GM12878 (cell line): Measurements from ENCODE around the gene ZDHHC5. TPM values are rescaled to one million over a fixed set of nuclear protein-coding genes. Genes with fewer than 3 reads are reported as not detected.

Experiments used
- ATAC-seq: fragments of 200-7000 bp; cut with Tn5 transposase; 3 replicates; pipeline ENCODE4 v1.9.1; 2020; ENCODE audit warnings: mild to moderate bottlenecking, moderate library complexity
- BruUV-seq: library from RNA; stranded (reverse); fragments of 400-500 nt; replicated peaks from 2 replicates; lab custom pipeline; 2021; lab: Mats Ljungman, UMichigan
- CTCF ChIA-PET: fragments of 300-600 bp; sonication (Branson Sonifier 250); formaldehyde crosslinking; extraction: SDS; loops from one replicate; lab custom pipeline; 2021; ENCODE audit warnings: inconsistent platforms; lab: Yijun Ruan, JAX
- POLR2A ChIA-PET: fragments of 350-600 bp; formaldehyde crosslinking; extraction: SDS; loops from one replicate; lab custom pipeline; 2021; ENCODE audit warnings: inconsistent platforms; lab: Charles Lee
- RAD21 ChIA-PET: fragments of 300-600 bp; sonication (Branson Sonifier 250); formaldehyde crosslinking; loops from one replicate; lab custom pipeline; 2023; ENCODE audit warnings: antibody characterized with exemption; ENCODE audit not compliant: unreplicated experiment; lab: Charles Lee
- SMC1A ChIA-PET: fragments of 300-600 bp; sonication (Branson Sonifier 250); formaldehyde crosslinking; loops from one replicate; lab custom pipeline; 2023; ENCODE audit not compliant: unreplicated experiment, uncharacterized antibody; lab: Charles Lee
- DNase-seq: peaks from one replicate; pipeline ENCODE4 v3.0.0-alpha.2; 2011; ENCODE audit warnings: low read depth, low spot score
- FAIRE-seq: peaks from 3 replicates; lab custom pipeline; 2011; peaks lifted over from hg19 to GRCh38; lab: Jason Lieb, UNC
- H2AFZ ChIP-seq: 2 replicates; pipeline ENCODE4 v1.6.0; 2011; ENCODE audit warnings: low read depth, low read length, control low read depth; ENCODE audit not compliant: control insufficient read depth
- H3K27ac ChIP-seq: 2 replicates; pipeline ENCODE4 v1.5.1; 2011; ENCODE audit warnings: control low read depth; ENCODE audit not compliant: control insufficient read depth, insufficient read depth
- H3K27me3 ChIP-seq, 2 experiments: replicated peaks in 1 of 2; 2 replicates each; pipeline versions ENCODE4 v1.6.0 to v1.6.1; 2011; ENCODE audit warnings: low read length in 1 of 2; ENCODE audit not compliant: control insufficient read depth in 2 of 2, insufficient read depth in 2 of 2
- H3K36me3 ChIP-seq, 2 experiments: 2 replicates each; pipeline ENCODE4 v1.5.1; 2011; ENCODE audit warnings: low read length in 1 of 2; ENCODE audit not compliant: control insufficient read depth in 2 of 2, insufficient read depth in 2 of 2
- H3K4me1 ChIP-seq: 2 replicates; pipeline ENCODE4 v1.6.1; 2011; ENCODE audit warnings: mild to moderate bottlenecking, low read length, moderate library complexity, mixed read lengths; ENCODE audit not compliant: control insufficient read depth, insufficient read depth
- H3K4me2 ChIP-seq: 2 replicates; pipeline ENCODE4 v1.6.0; 2011; ENCODE audit warnings: control low read depth; ENCODE audit not compliant: control insufficient read depth, insufficient read depth
- H3K4me3 ChIP-seq: fragments of 200-600 bp; sonication (generic); 2 replicates; pipeline ENCODE4 v1.5.1; 2016
- H3K79me2 ChIP-seq: 2 replicates; pipeline ENCODE4 v1.6.0; 2011; ENCODE audit warnings: low read length; ENCODE audit not compliant: control insufficient read depth, insufficient read depth
- H3K9ac ChIP-seq: 2 replicates; pipeline ENCODE4 v1.8.0; 2011; ENCODE audit warnings: low read length, control low read depth, mixed read lengths; ENCODE audit not compliant: control insufficient read depth, insufficient read depth
- H3K9me3 ChIP-seq: replicated peaks from 3 replicates; pipeline ENCODE4 v1.5.1; 2011; ENCODE audit warnings: mild to moderate bottlenecking, low read length; ENCODE audit not compliant: control insufficient read depth, insufficient read depth
- H4K20me1 ChIP-seq: 2 replicates; pipeline ENCODE4 v1.6.0; 2011; ENCODE audit not compliant: control insufficient read depth, insufficient read depth
- ATF3 ChIP-seq: IDR thresholded peaks from 2 replicates; pipeline ENCODE4 v1.6.1; 2011; ENCODE audit warnings: low read depth, mild to moderate bottlenecking, low read length, moderate library complexity, borderline replicate concordance; ENCODE audit errors: extremely low read depth
- CBX3 ChIP-seq: fragments of 200-600 bp; sonication (generic); IDR thresholded peaks from 2 replicates; pipeline ENCODE4 v1.6.1; 2016; ENCODE audit warnings: low read depth, borderline replicate concordance
- CEBPB ChIP-seq, 2 experiments: fragments of 150-350 bp in 1 of 2; IDR thresholded peaks; 2 replicates each; pipeline ENCODE4 v1.6.1; 2012 to 2014; ENCODE audit warnings: low read depth in 2 of 2, low read length in 2 of 2, borderline replicate concordance in 1 of 2, inconsistent platforms in 1 of 2
- CHD2 ChIP-seq: IDR thresholded peaks from 2 replicates; pipeline ENCODE4 v1.6.1; 2011; ENCODE audit warnings: low read depth, low read length, improper control_type of control experiment, borderline replicate concordance
- GABPA ChIP-seq: IDR thresholded peaks from 2 replicates; pipeline ENCODE4 v1.6.1; 2014; ENCODE audit warnings: antibody characterized with exemption, low read depth, mild to moderate bottlenecking, inconsistent platforms
- HDGF ChIP-seq: fragments of 450-650 bp; IDR thresholded peaks from 2 replicates; pipeline ENCODE4 v1.6.1; 2016; ENCODE audit warnings: antibody characterized with exemption
- JUND ChIP-seq: IDR thresholded peaks from 2 replicates; pipeline ENCODE4 v1.6.1; 2012; ENCODE audit warnings: low read depth, mild to moderate bottlenecking, low read length, improper control_type of control experiment, moderate library complexity
- KLF5 ChIP-seq: fragments of 450-650 bp; IDR thresholded peaks from 2 replicates; pipeline ENCODE4 v1.6.1; 2014; ENCODE audit warnings: mild to moderate bottlenecking; ENCODE audit not compliant: partially characterized antibody
- MLLT1 ChIP-seq: fragments of 450-650 bp; IDR thresholded peaks from 2 replicates; pipeline ENCODE4 v1.6.1; 2016; ENCODE audit warnings: mild to moderate bottlenecking
- MTA2 ChIP-seq: fragments of 450-650 bp; IDR thresholded peaks from 2 replicates; pipeline ENCODE4 v1.6.1; 2016; ENCODE audit warnings: low read depth, mild to moderate bottlenecking, moderate library complexity
- NFIC ChIP-seq: IDR thresholded peaks from 2 replicates; pipeline ENCODE4 v1.6.1; 2012; ENCODE audit warnings: low read depth, mild to moderate bottlenecking, inconsistent platforms, low read length, moderate library complexity
- NFYB ChIP-seq: IDR thresholded peaks from 2 replicates; pipeline ENCODE4 v1.6.1; 2011; ENCODE audit warnings: low read depth, mild to moderate bottlenecking, low read length, improper control_type of control experiment, moderate library complexity; ENCODE audit not compliant: insufficient read depth
- POLR2A ChIP-seq: IDR thresholded peaks from 2 replicates; pipeline ENCODE4 v1.6.1; 2011; ENCODE audit warnings: low read depth, mild to moderate bottlenecking, low read length
- SIN3A ChIP-seq: IDR thresholded peaks from 2 replicates; pipeline ENCODE4 v1.6.1; 2012; ENCODE audit warnings: low read depth, low read length, improper control_type of control experiment
- STAT1 ChIP-seq: fragments of 450-650 bp; conservative IDR thresholded peaks from 2 replicates; pipeline ENCODE4 v1.6.1; 2014; ENCODE audit warnings: antibody characterized with exemption, mild to moderate bottlenecking
- YBX1 ChIP-seq: fragments of 450-650 bp; IDR thresholded peaks from 2 replicates; pipeline ENCODE4 v1.6.1; 2016; ENCODE audit warnings: antibody characterized with exemption
- ZNF687 ChIP-seq: fragments of 450-650 bp; IDR thresholded peaks from 2 replicates; pipeline ENCODE4 v1.6.1; 2017; ENCODE audit warnings: mild to moderate bottlenecking, moderate library complexity
- WGBS: methylation state at CpG from one replicate; pipeline ENCODE4 v1.1.6; 2016; ENCODE audit warnings: low lambda C conversion rate; ENCODE audit not compliant: insufficient replicate concordance, insufficient coverage; ENCODE audit errors: missing lambda C conversion rate; 5-methylcytosine and 5-hydroxymethylcytosine counted together
- in situ Hi-C: fragments of 300-500 bp; cut with MboI; formaldehyde crosslinking; loops from 9 replicates; pipeline ENCODE4 v1.14.3; 2018; ENCODE audit warnings: mixed read lengths
- intact Hi-C: fragments of 100-400 bp; cut with micrococcal nuclease; formaldehyde crosslinking; loops from one replicate; pipeline ENCODE4 v1.14.2; 2022; ENCODE audit not compliant: unreplicated experiment
- polyA plus RNA-seq, 11 experiments: library from polyadenylated mRNA; depleted of rRNA in 4 of 11; unstranded in 6 of 11; stranded (reverse) in 5 of 11; fragments of >200 nt; fragmentation: Nextera tagmentation in 4 of 11; fragmentation: Illumina TruSeq in 1 of 11; extraction: Ambion mirVana in 4 of 11; extraction: Trizol in 1 of 11; gene quantifications; 1 replicate in 1 of 11; 2 replicates in 10 of 11; pipeline versions ENCODE4 v1.2.1 to v1.2.3, GENCODE V29; 2011 to 2016; ENCODE audit warnings: inconsistent platforms in 2 of 11, missing spikeins in 2 of 11, low read depth in 1 of 11
- total RNA-seq, 4 experiments: library from RNA; depleted of rRNA in 3 of 4; stranded (reverse); fragments of >200 nt in 3 of 4; fragmentation: Illumina TruSeq in 1 of 4; extraction: Trizol in 1 of 4; gene quantifications; 2 replicates each; pipeline versions ENCODE4 v1.2.1 to v1.2.3, GENCODE V29; 2013 to 2021

Gene ZDHHC5
- total and polyA plus RNA-seq, 10 of the 15 experiments (the other 5 are each of a cell fraction or from before 2014, with no cell fraction given), result 3.9 to 61.3 (median 37.6) TPM

GRCh38 chr11:57632116-57632515 is 35.8 kb upstream of the ZDHHC5 start (continued):
- TF ChIP-seq ATF3 (no peak), ZNF687 (no peak), GABPA (no peak), STAT1 (no peak), CEBPB (IDR thresholded peaks at IDR 0.05; ENCODE audit: borderline replicate concordance in 1 of 2, low read depth in 2 of 2, low read length in 2 of 2) (no peak)

- ChIA-PET RAD21 (no interaction called here), POLR2A (interaction anchor here (1.4 kb wide), 1 partner anchor 11 kb away, joined by 3 read pairs; no protein-coding TSS in a partner anchor), SMC1A (no interaction called here), CTCF (interaction anchor here (1.0 to 1.4 kb wide), 2 partner anchors 8 to 11 kb away, joined by 3 to 6 read pairs; no protein-coding TSS in a partner anchor)
- Histone ChIP-seq H3K9ac (no peak overlapping the region), H3K36me3 (no peaks in the 10 kb centered on the region), H2AFZ (no peak overlapping the region), H3K4me3 (no peak overlapping the region), H3K27ac (no peak overlapping the region), H3K27me3 (no peaks in the 10 kb centered on the region; a peak in 1 of 4 replicates), H3K9me3 (no peaks in the 10 kb centered on the region), H3K4me2 (no peak overlapping the region), H4K20me1 (no peaks in the 10 kb centered on the region), H3K79me2 (no peaks in the 10 kb centered on the region), H3K4me1 (0 out of 2 replicates have a peak, but pooled peaks cover 2% of the 10 kb centered on the region)
- ATAC-seq, result no peak
- WGBS, result 9% methylated on average over 6 of the region's 6 CpGs
- no peak for DNase-seq
- in situ Hi-C loops, result no loop called here
- no peak for FAIRE-seq
- intact Hi-C loops, result no loop called here
- BruUV-seq, result no TSS peak
- no peak for TF ChIP-seq SIN3A
- TF ChIP-seq JUND, result no peak
- TF ChIP-seq CBX3, result no peak
- no peak for TF ChIP-seq NFIC
- no peak for TF ChIP-seq HDGF
- TF ChIP-seq MTA2, result no peak
- TF ChIP-seq GABPA, result no peak
- TF ChIP-seq KLF5, result no peak
- no peak for TF ChIP-seq NFYB
- no peak for TF ChIP-seq MLLT1
- no peak for TF ChIP-seq CHD2
- TF ChIP-seq POLR2A, result no peak
- no peak for TF ChIP-seq YBX1
Measured at GRCh38 chr11:57633394-57634070, 34.4 kb upstream of the ZDHHC5 start.
